ENCODE data around the gene BEND6.
"Not testable (repeated sequence)": the region's sequence is repeated elsewhere in the genome, so short reads cannot be mapped to it uniquely, and the experiment has no call there.

BEND6 gene

GRCh38 chr6:56977192-56977591 is 22.3 kb downstream of the BEND6 start:
- DNase-seq (ENCODE audit: low read depth in 2 of 3, low spot score in 2 of 3): no peak

- no peak for DNase-seq (ENCODE audit: low read depth in 2 of 3, low spot score in 2 of 3)
These were observed 23.6 kb downstream of the BEND6 start for GRCh38 chr6:56978530-56978929.

GRCh38 chr6:56984361-56984760 is 29.5 kb downstream of the BEND6 start:
- DNase-seq (ENCODE audit: low read depth in 2 of 3, low spot score in 2 of 3): no peak

GRCh38 chr6:56984884-56985283 is 30.0 kb downstream of the BEND6 start:
- DNase-seq (ENCODE audit: low read depth in 2 of 3, low spot score in 2 of 3): no peak

- DNase-seq (ENCODE audit: low read depth in 2 of 3, low spot score in 2 of 3): no peak
These were observed 31.7 kb downstream of the BEND6 start for GRCh38 chr6:56986611-56987010.

GRCh38 chr6:56988145-56988544 is 33.2 kb downstream of the BEND6 start:
- DNase-seq (ENCODE audit: low read depth in 2 of 3, low spot score in 2 of 3): no peak

GRCh38 chr6:56992036-56992435 is 37.1 kb downstream of the BEND6 start:
- no peak for DNase-seq (ENCODE audit: low read depth in 2 of 3, low spot score in 2 of 3)

- no peak for DNase-seq (ENCODE audit: low read depth in 2 of 3, low spot score in 2 of 3)
These were observed 37.8 kb downstream of the BEND6 start for GRCh38 chr6:56992703-56993102.

GRCh38 chr6:56995347-56995902 is 40.5 kb downstream of the BEND6 start:
- DNase-seq (ENCODE audit: low read depth in 2 of 3, low spot score in 2 of 3): no peak

- DNase-seq (ENCODE audit: low read depth in 2 of 3, low spot score in 2 of 3): no peak
These were observed 41.5 kb downstream of the BEND6 start for GRCh38 chr6:56996401-56996800.

- DNase-seq (ENCODE audit: low read depth in 2 of 3, low spot score in 2 of 3): no peak
These were observed 44.1 kb downstream of the BEND6 start for GRCh38 chr6:56999049-56999448.

GRCh38 chr6:56999748-57000147 is 44.8 kb downstream of the BEND6 start:
- DNase-seq (ENCODE audit: low read depth in 2 of 3, low spot score in 2 of 3): not testable (repeated sequence)

GRCh38 chr6:57002197-57002596 is 47.3 kb downstream of the BEND6 start:
- DNase-seq (ENCODE audit: low read depth in 2 of 3, low spot score in 2 of 3): no peak

- no peak for DNase-seq (ENCODE audit: low read depth in 2 of 3, low spot score in 2 of 3)
These were observed 49.4 kb downstream of the BEND6 start for GRCh38 chr6:57004292-57004691.

- DNase-seq (ENCODE audit: low read depth in 2 of 3, low spot score in 2 of 3): no peak
These were observed 51.2 kb downstream of the BEND6 start for GRCh38 chr6:57006101-57006500.

- not testable (repeated sequence) for DNase-seq (ENCODE audit: low read depth in 2 of 3, low spot score in 2 of 3)
These were observed 53.2 kb downstream of the BEND6 start for GRCh38 chr6:57008069-57008468.

- no peak for DNase-seq (ENCODE audit: low read depth in 2 of 3, low spot score in 2 of 3)
These were observed 58.6 kb downstream of the BEND6 start for GRCh38 chr6:57013521-57013926.

- no peak for DNase-seq (ENCODE audit: low read depth in 2 of 3, low spot score in 2 of 3)
These were observed 62.2 kb downstream of the BEND6 start for GRCh38 chr6:57017069-57017468.

GRCh38 chr6:57017841-57018240 is 62.9 kb downstream of the BEND6 start:
- DNase-seq (ENCODE audit: low read depth in 2 of 3, low spot score in 2 of 3): no peak

GRCh38 chr6:57019434-57019833 is 64.5 kb downstream of the BEND6 start:
- no peak for DNase-seq (ENCODE audit: low read depth in 2 of 3, low spot score in 2 of 3)

GRCh38 chr6:57021086-57021720 is 66.3 kb downstream of the BEND6 start:
- no peak for DNase-seq (ENCODE audit: low read depth in 2 of 3, low spot score in 2 of 3)

GRCh38 chr6:57024321-57024720 is 69.4 kb downstream of the BEND6 start:
- DNase-seq (ENCODE audit: low read depth in 2 of 3, low spot score in 2 of 3): no peak

- no peak for DNase-seq (ENCODE audit: low read depth in 2 of 3, low spot score in 2 of 3)
These were observed 69.9 kb downstream of the BEND6 start for GRCh38 chr6:57024775-57025174.

Data from activated CD8-positive, alpha-beta memory T cell treated with anti-CD3 and anti-CD28 coated beads for 48 hours (primary cell).